Cardiac fibroblast (primary cell): ENCODE results near the gene OLR1.

ENCODE experiments used
- DNase-seq, 2 donors: peaks; one replicate each; pipeline versions ENCODE4 v3.0.0 to v3.0.0-alpha.2; 2010; ENCODE audit warnings: low read depth in 2 of 2
- H3K4me3 ChIP-seq, 2 donors: replicated peaks in 1 of 2; 1 replicate in 1 of 2; 2 replicates in 1 of 2; pipeline ENCODE4 v1.5.1; 2011; ENCODE audit warnings: low read depth in 2 of 2, low read length in 2 of 2, mild to moderate bottlenecking in 2 of 2, moderate library complexity in 1 of 2
- CTCF ChIP-seq: IDR thresholded peaks from one replicate; pipeline ENCODE4 v1.5.1; 2011; ENCODE audit warnings: low read depth, mild to moderate bottlenecking, low read length, inconsistent platforms

Gene OLR1

GRCh38 chr12:10135126-10135525 is 36.8 kb downstream of the OLR1 start:
- no peak for TF ChIP-seq CTCF
- no peak overlapping the region for H3K4me3 ChIP-seq
- DNase-seq: no peak

GRCh38 chr12:10132850-10133370 is 39.0 kb downstream of the OLR1 start:
- no peak for TF ChIP-seq CTCF
- no peak overlapping the region for H3K4me3 ChIP-seq
- DNase-seq: no peak

- H3K4me3 ChIP-seq: no peak overlapping the region
- TF ChIP-seq CTCF: no peak
- DNase-seq: no peak
Measured at GRCh38 chr12:10131111-10131690, 40.7 kb downstream of the OLR1 start.

GRCh38 chr12:10130042-10130441 is 41.9 kb downstream of the OLR1 start, which contains the start of gene CLEC7A:
TSS of gene CLEC7A (minus strand) at chr12:10130199. CDS start at chr12:10130082, 117 bp downstream.
- no peak for TF ChIP-seq CTCF
- no peak within 1 kb of the TSS for H3K4me3 ChIP-seq
- DNase-seq: no peak

- DNase-seq: no peak
- TF ChIP-seq CTCF: no peak
- H3K4me3 ChIP-seq: no peak overlapping the region
Measured at GRCh38 chr12:10128687-10129086, 43.2 kb downstream of the OLR1 start.

GRCh38 chr12:10126413-10126812 is 45.5 kb downstream of the OLR1 start:
- H3K4me3 ChIP-seq: no peak overlapping the region
- TF ChIP-seq CTCF: no peak
- DNase-seq: no peak

GRCh38 chr12:10122689-10123088 is 49.2 kb downstream of the OLR1 start:
- TF ChIP-seq CTCF: no peak
- no peak for DNase-seq

More at GRCh38 chr12:10122689-10123088, 49.2 kb downstream of the OLR1 start:
- H3K4me3 ChIP-seq: no peak overlapping the region
